Natural killer cell treated with Interleukin-12 subunit alpha and Interleukin-12 subunit beta and Interleukin-15 and Interleukin-18, amount 100 ng/mL, for 72 hours (primary cell): ENCODE data around the gene PTPRD. TPM values are rescaled to one million over a fixed set of nuclear protein-coding genes. Genes with fewer than 3 reads are reported as not detected.
"Not testable (repeated sequence)": the region's sequence is repeated elsewhere in the genome, so short reads cannot be mapped to it uniquely, and the experiment has no call there.

ENCODE experiments used
- ATAC-seq, 2 donors: fragments of 150-1000 bp; cut with Tn5 transposase in 1 of 2; sonication (Bioruptor Pico), chemical (Tn5 transposase) in 1 of 2; 2 replicates each; pipeline ENCODE4 v1.10.0; 2021
- DNase-seq: peaks from one replicate; pipeline ENCODE4 v3.0.0; 2022; ENCODE audit warnings: low spot score
- H3K27ac Mint-ChIP-seq, 2 donors: 1 replicate in 1 of 2; 2 replicates in 1 of 2; pipeline ENCODE4 v1.8.0; 2022; ENCODE audit warnings: mixed read lengths in 2 of 2, mild to moderate bottlenecking in 1 of 2, moderate library complexity in 1 of 2
- H3K27me3 Mint-ChIP-seq, 2 donors: 1 replicate in 1 of 2; 2 replicates in 1 of 2; pipeline ENCODE4 v1.8.0; 2022; ENCODE audit warnings: mixed read lengths in 2 of 2
- H3K36me3 Mint-ChIP-seq: one replicate; pipeline ENCODE4 v1.8.0; 2022; ENCODE audit warnings: mixed read lengths
- H3K4me1 Mint-ChIP-seq, 2 donors: 1 replicate in 1 of 2; 2 replicates in 1 of 2; pipeline ENCODE4 v1.8.0; 2022; ENCODE audit warnings: low read depth in 2 of 2, mixed read lengths in 2 of 2, mild to moderate bottlenecking in 1 of 2
- H3K4me3 Mint-ChIP-seq: one replicate; pipeline ENCODE4 v1.8.0; 2022; ENCODE audit warnings: mixed read lengths
- H3K9me3 Mint-ChIP-seq: 2 replicates; pipeline ENCODE4 v1.8.0; 2022; ENCODE audit warnings: mixed read lengths
- total RNA-seq, 2 donors: library from RNA; stranded (reverse); gene quantifications; one replicate each; pipeline ENCODE4 v1.2.3, GENCODE V29; 2022

The PTPRD gene
- total RNA-seq, 2 donors from 2014 or later = 0.53 to 3.7 TPM

GRCh38 chr9:9970514-9970913, 642.3 kb downstream of the PTPRD start:
- H3K27ac Mint-ChIP-seq = no peak overlapping the region
- H3K4me3 Mint-ChIP-seq = no peak overlapping the region
- H3K27me3 Mint-ChIP-seq = no peaks in the 10 kb centered on the region
- H3K4me1 Mint-ChIP-seq = no peaks in the 10 kb centered on the region
- no peaks in the 10 kb centered on the region for H3K36me3 Mint-ChIP-seq
- peaks cover 3% of the 10 kb centered on the region for H3K9me3 Mint-ChIP-seq
- DNase-seq (no peak), ATAC-seq (no peak)

DNA sequence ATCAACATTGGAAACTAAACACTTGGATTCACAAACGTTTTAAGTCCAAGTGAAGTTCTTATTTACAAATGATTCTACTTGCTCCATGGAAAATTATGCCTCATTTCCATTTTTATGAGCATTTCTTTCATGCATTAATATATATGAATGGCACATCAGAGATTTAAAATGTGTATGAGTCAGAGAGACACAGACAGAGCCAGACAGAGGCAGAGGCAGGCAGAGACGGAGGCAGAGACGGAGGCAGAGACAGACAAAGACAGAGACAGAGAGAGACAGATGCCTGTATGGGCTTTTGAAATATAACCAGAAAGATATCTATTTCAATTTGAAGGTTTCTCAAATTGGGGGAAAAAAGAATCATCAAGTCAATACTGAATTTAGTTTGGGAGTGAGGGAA, 649.0 kb downstream of the PTPRD start:
- Mint-ChIP-seq H3K27ac (no peak overlapping the region), H3K36me3 (no peaks in the 10 kb centered on the region), H3K4me1 (no peaks in the 10 kb centered on the region), H3K27me3 (no peaks in the 10 kb centered on the region), H3K4me3 (no peak overlapping the region), H3K9me3 (peaks cover 4% of the 10 kb centered on the region)
- DNase-seq (no peak), ATAC-seq (no peak)

GRCh38 chr9:9961934-9962333, 650.9 kb downstream of the PTPRD start:
- Mint-ChIP-seq H3K27me3 (no peaks in the 10 kb centered on the region), H3K4me3 (no peak overlapping the region), H3K9me3 (peaks cover 4% of the 10 kb centered on the region), H3K27ac (no peak overlapping the region), H3K36me3 (no peaks in the 10 kb centered on the region), H3K4me1 (no peaks in the 10 kb centered on the region)
- DNase-seq (no peak), ATAC-seq (no peak)

DNA sequence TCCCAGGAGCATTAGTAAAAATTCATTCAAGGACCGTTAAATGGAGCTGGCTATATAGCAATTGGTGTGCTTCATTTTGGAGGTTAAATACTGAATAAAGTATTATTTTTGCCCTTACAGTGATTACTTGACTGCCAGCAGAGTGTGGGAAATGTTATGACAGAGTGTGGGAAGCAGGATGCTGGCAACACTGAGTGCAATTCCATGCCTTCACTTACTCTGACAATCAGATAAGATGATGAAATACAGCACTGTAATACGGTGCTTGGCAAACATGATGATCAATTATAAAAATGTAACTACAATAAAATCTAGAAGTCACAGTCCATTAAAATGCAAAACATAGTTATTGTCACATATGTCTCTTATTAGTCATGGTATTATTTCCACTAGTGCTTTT, 651.3 kb downstream of the PTPRD start:
- H3K9me3 Mint-ChIP-seq = peaks cover 4% of the 10 kb centered on the region
- no peak overlapping the region for H3K4me3 Mint-ChIP-seq
- H3K27ac Mint-ChIP-seq = no peak overlapping the region
- no peak for DNase-seq
- no peaks in the 10 kb centered on the region for H3K4me1 Mint-ChIP-seq
- H3K27me3 Mint-ChIP-seq = no peaks in the 10 kb centered on the region
- no peak for ATAC-seq
- no peaks in the 10 kb centered on the region for H3K36me3 Mint-ChIP-seq

DNA sequence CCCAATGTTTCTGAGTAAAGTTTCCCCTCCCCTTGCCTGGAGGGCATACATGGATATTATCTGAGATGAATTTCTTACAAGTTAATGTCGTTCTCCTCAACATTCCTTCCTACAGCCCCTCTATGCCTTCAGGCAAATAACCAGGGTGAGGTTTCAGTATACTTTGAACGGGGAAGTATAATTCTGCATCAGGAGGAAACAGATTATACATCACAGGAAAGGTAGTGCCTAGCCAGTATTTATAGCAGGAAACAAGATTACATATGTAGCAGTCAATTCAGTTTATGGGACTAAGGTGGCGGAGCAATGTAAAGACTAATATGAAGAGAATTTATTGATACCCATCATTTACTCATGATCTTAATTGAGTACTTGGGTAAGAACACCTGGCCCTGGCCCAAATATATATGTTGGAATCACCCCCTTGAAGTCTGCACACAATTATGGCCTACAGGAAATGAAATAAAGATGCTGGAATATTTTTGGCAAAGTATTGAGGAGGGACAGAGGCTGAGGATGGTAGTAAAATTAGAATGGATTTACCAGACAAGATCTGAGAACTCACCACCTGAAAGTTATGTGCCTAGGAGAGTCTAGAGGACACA, 661.1 kb downstream of the PTPRD start:
- Mint-ChIP-seq H3K27me3 (no peaks in the 10 kb centered on the region), H3K36me3 (no peaks in the 10 kb centered on the region), H3K9me3 (peaks cover 4% of the 10 kb centered on the region), H3K4me3 (no peak overlapping the region), H3K27ac (no peak overlapping the region), H3K4me1 (no peaks in the 10 kb centered on the region)
- DNase-seq = no peak
- ATAC-seq = no peak

DNA sequence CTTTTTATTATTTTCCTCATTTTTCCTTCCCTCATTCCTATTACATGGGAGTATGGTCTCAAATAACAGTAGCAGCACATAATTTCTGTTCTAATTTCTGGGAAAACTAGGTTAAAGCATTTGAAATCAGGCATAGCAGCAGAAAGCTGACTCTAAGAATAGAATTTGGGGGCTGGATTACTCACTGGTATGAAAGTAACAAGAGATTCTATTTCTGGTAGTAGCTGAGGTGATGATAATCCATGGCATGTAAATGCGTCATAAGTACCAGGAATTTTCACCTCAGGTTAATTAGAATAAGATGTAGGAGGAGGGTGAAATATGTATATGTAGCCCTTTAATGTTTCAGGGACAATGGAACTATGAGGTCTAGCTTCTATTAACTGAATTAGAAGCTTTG, 662.0 kb downstream of the PTPRD start:
- Mint-ChIP-seq H3K9me3 (peaks cover 4% of the 10 kb centered on the region), H3K4me3 (no peak overlapping the region), H3K4me1 (no peaks in the 10 kb centered on the region), H3K27me3 (no peaks in the 10 kb centered on the region), H3K27ac (no peak overlapping the region), H3K36me3 (no peaks in the 10 kb centered on the region)
- ATAC-seq (no peak), DNase-seq (no peak)

DNA sequence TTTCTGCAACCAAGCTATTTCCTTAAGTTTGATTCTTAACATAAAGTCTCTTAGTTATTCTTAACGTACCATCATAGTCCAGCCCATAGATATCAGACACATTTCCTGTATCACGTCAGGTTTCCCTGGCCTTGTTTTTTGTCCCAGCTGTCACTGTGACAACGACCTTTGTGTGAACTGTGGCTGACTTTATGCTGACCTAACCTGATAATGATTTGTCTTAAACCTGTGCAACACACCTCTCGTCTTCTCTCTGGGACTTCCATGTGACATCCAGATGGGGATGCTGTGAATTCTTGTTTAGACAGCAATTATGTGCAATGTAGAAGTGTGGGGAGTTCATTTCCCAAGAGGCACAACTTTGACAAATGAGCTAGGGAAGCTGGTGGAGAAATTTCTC, 662.8 kb downstream of the PTPRD start:
- DNase-seq = no peak
- Mint-ChIP-seq H3K4me3 (no peak overlapping the region), H3K27ac (no peak overlapping the region), H3K27me3 (no peaks in the 10 kb centered on the region), H3K36me3 (no peaks in the 10 kb centered on the region), H3K4me1 (no peaks in the 10 kb centered on the region), H3K9me3 (peaks cover 4% of the 10 kb centered on the region)
- no peak for ATAC-seq

GRCh38 chr9:9949368-9949767, 663.4 kb downstream of the PTPRD start:
- H3K4me3 Mint-ChIP-seq = no peak overlapping the region
- H3K27me3 Mint-ChIP-seq = no peaks in the 10 kb centered on the region
- no peak overlapping the region for H3K27ac Mint-ChIP-seq
- peaks cover 4% of the 10 kb centered on the region for H3K9me3 Mint-ChIP-seq
- H3K4me1 Mint-ChIP-seq = no peaks in the 10 kb centered on the region
- ATAC-seq = no peak
- no peaks in the 10 kb centered on the region for H3K36me3 Mint-ChIP-seq
- no peak for DNase-seq

GRCh38 chr9:9945966-9946365, 666.8 kb downstream of the PTPRD start:
- no peaks in the 10 kb centered on the region for H3K4me1 Mint-ChIP-seq
- H3K9me3 Mint-ChIP-seq = no peaks in the 10 kb centered on the region
- H3K27me3 Mint-ChIP-seq = no peaks in the 10 kb centered on the region
- H3K4me3 Mint-ChIP-seq = no peak overlapping the region
- H3K36me3 Mint-ChIP-seq = no peaks in the 10 kb centered on the region
- H3K27ac Mint-ChIP-seq = no peak overlapping the region
- no peak for DNase-seq
- ATAC-seq = no peak

- no peak for ATAC-seq
- Mint-ChIP-seq H3K27me3 (no peaks in the 10 kb centered on the region), H3K9me3 (no peaks in the 10 kb centered on the region), H3K4me1 (no peaks in the 10 kb centered on the region), H3K27ac (no peak overlapping the region), H3K4me3 (no peak overlapping the region), H3K36me3 (no peaks in the 10 kb centered on the region)
- no peak for DNase-seq
These were observed 669.9 kb downstream of the PTPRD start for GRCh38 chr9:9942764-9943424.

- ATAC-seq = no peak
- no peaks in the 10 kb centered on the region for H3K27me3 Mint-ChIP-seq
- no peak overlapping the region for H3K27ac Mint-ChIP-seq
- H3K4me1 Mint-ChIP-seq = no peaks in the 10 kb centered on the region
- H3K9me3 Mint-ChIP-seq = peaks cover 4% of the 10 kb centered on the region
- H3K4me3 Mint-ChIP-seq = no peak overlapping the region
- no peak for DNase-seq
- no peaks in the 10 kb centered on the region for H3K36me3 Mint-ChIP-seq
These were observed 674.4 kb downstream of the PTPRD start for GRCh38 chr9:9938432-9938831.

GRCh38 chr9:9931464-9931863, 681.3 kb downstream of the PTPRD start:
- H3K4me3 Mint-ChIP-seq, H3K4me1 Mint-ChIP-seq, H3K9me3 Mint-ChIP-seq, H3K27ac Mint-ChIP-seq, ATAC-seq, DNase-seq, H3K27me3 Mint-ChIP-seq, H3K36me3 Mint-ChIP-seq: not testable (repeated sequence)

DNA sequence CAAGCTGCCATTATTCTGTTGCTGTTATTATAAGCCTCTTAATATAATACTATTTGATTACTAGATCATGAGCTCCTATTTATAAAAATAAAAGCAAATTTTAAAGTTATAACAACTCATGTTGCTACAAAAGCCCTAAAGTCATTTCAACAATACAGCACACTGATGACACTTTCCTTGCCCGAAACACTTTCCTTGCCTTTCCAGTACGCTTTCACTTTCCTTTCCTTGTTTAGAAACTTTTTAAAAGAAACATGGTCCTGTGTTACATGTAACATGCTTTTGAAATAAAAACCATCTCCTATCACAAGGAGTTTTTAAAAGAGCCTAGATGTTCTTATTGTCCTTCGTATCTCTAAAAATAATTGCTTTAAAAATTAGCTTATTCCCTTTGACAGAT, 688.4 kb downstream of the PTPRD start:
- no peaks in the 10 kb centered on the region for H3K36me3 Mint-ChIP-seq
- no peaks in the 10 kb centered on the region for H3K27me3 Mint-ChIP-seq
- peaks cover 0 to 5% of the 10 kb centered on the region in 2 donors for H3K4me1 Mint-ChIP-seq
- H3K27ac Mint-ChIP-seq = no peak overlapping the region
- ATAC-seq (no peak), DNase-seq (no peak)
- no peak overlapping the region for H3K4me3 Mint-ChIP-seq
- H3K9me3 Mint-ChIP-seq = peaks cover 4% of the 10 kb centered on the region

GRCh38 chr9:9921805-9922204, 691.0 kb downstream of the PTPRD start:
- Mint-ChIP-seq H3K27ac (no peak overlapping the region), H3K9me3 (peaks cover 6% of the 10 kb centered on the region), H3K4me1 (peaks cover 0 to 5% of the 10 kb centered on the region in 2 donors), H3K36me3 (no peaks in the 10 kb centered on the region), H3K4me3 (no peak overlapping the region), H3K27me3 (no peaks in the 10 kb centered on the region)
- no peak for ATAC-seq
- no peak for DNase-seq
